Ascending aorta (tissue), 2 donors: Measurements from ENCODE around the gene UBE3B. TPM values are rescaled to one million over a fixed set of nuclear protein-coding genes. Genes with fewer than 3 reads are reported as not detected.

Experiments
- DNase-seq, 2 donors: peaks; one replicate each; pipeline ENCODE4 v3.0.0-alpha.2; 2019; ENCODE audit warnings: low spot score in 2 of 2
- H3K27ac ChIP-seq, 2 donors: fragments of 200-600 bp; sonication (generic); one replicate each; pipeline ENCODE4 v1.5.1; 2016 to 2017; ENCODE audit warnings: mild to moderate bottlenecking in 1 of 2
- H3K27me3 ChIP-seq: fragments of 200-600 bp; sonication (generic); one replicate; pipeline ENCODE4 v1.5.1; 2017
- H3K36me3 ChIP-seq, 2 donors: fragments of 200-600 bp; sonication (generic); one replicate each; pipeline ENCODE4 v1.5.1; 2016
- H3K4me1 ChIP-seq, 2 donors: fragments of 200-600 bp; sonication (generic); one replicate each; pipeline ENCODE4 v1.5.1; 2016 to 2017; ENCODE audit warnings: mild to moderate bottlenecking in 1 of 2
- H3K4me3 ChIP-seq, 2 donors: fragments of 200-600 bp; sonication (generic); one replicate each; pipeline ENCODE4 v1.5.1; 2016 to 2017; ENCODE audit warnings: mild to moderate bottlenecking in 1 of 2
- H3K9me3 ChIP-seq, 2 donors: fragments of 200-600 bp; sonication (generic); one replicate each; pipeline ENCODE4 v1.5.1; 2016
- intact Hi-C: fragments of 100-400 bp; cut with DNase I; formaldehyde crosslinking; loops from one replicate; pipeline ENCODE4 v1.15.1; 2023
- total RNA-seq: library from RNA; depleted of rRNA; stranded (reverse); fragments of >200 nt; gene quantifications from one replicate; pipeline ENCODE4 v1.1.0, GENCODE V29; 2016
- TF ChIP-seq, protein P1 (sequence below), 3 experiments: fragments of 200-600 bp in 2 of 3; fragments of 450-650 bp in 1 of 3; sonication (generic) in 2 of 3; IDR thresholded peaks; one replicate each; pipeline ENCODE4 v1.5.1; 2016 to 2019; ENCODE audit warnings: antibody characterized with exemption in 3 of 3, mild to moderate bottlenecking in 1 of 3, moderate library complexity in 1 of 3

The UBE3B gene
- total RNA-seq, 1 donor from 2014 or later: 19.1 TPM

GRCh38 chr12:109524466-109525278 is 47.2 kb downstream of the UBE3B start:
- no peak for DNase-seq
- intact Hi-C loops: loop anchor here (10.0 kb wide), 1 partner anchor 250 kb away; no protein-coding TSS in a partner anchor
- H3K27me3 ChIP-seq: no peaks in the 10 kb centered on the region
- H3K9me3 ChIP-seq: no peaks in the 10 kb centered on the region
- H3K27ac ChIP-seq: no peak overlapping the region
- peaks cover 82 to 98% of the 10 kb centered on the region in 2 donors for H3K36me3 ChIP-seq
- H3K4me1 ChIP-seq: no peaks in the 10 kb centered on the region
- H3K4me3 ChIP-seq: no peak overlapping the region
- TF ChIP-seq, protein P1, sequence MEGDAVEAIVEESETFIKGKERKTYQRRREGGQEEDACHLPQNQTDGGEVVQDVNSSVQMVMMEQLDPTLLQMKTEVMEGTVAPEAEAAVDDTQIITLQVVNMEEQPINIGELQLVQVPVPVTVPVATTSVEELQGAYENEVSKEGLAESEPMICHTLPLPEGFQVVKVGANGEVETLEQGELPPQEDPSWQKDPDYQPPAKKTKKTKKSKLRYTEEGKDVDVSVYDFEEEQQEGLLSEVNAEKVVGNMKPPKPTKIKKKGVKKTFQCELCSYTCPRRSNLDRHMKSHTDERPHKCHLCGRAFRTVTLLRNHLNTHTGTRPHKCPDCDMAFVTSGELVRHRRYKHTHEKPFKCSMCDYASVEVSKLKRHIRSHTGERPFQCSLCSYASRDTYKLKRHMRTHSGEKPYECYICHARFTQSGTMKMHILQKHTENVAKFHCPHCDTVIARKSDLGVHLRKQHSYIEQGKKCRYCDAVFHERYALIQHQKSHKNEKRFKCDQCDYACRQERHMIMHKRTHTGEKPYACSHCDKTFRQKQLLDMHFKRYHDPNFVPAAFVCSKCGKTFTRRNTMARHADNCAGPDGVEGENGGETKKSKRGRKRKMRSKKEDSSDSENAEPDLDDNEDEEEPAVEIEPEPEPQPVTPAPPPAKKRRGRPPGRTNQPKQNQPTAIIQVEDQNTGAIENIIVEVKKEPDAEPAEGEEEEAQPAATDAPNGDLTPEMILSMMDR (IDR thresholded peaks at IDR 0.05): no peak

DNA sequence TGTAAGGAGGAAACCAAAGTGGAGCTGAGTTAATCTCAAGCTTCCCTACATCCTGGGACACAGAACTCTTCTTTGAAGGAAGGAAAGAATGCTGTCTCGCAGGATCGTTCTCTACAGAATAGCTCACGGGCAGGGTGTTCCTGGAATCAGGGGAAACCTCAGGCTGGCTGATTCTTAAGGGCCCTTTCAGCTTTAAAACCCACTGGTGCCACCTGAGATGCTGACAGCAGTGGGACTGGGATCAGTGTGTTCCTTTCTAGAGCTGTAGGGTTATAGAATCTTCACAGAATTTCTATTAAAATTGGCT is 47.8 kb downstream of the UBE3B start:
- no peak overlapping the region for H3K4me3 ChIP-seq
- TF ChIP-seq, protein P1 (IDR thresholded peaks at IDR 0.05): no peak
- H3K27ac ChIP-seq: no peak overlapping the region
- peaks cover 81 to 98% of the 10 kb centered on the region in 2 donors for H3K36me3 ChIP-seq
- H3K4me1 ChIP-seq: no peaks in the 10 kb centered on the region
- intact Hi-C loops: loop anchor here (10.0 kb wide), 1 partner anchor 250 kb away; no protein-coding TSS in a partner anchor
- H3K9me3 ChIP-seq: no peaks in the 10 kb centered on the region
- H3K27me3 ChIP-seq: no peaks in the 10 kb centered on the region
- DNase-seq: no peak

- no peak for DNase-seq
- TF ChIP-seq, protein P1 (IDR thresholded peaks at IDR 0.05): no peak
- H3K27me3 ChIP-seq: no peaks in the 10 kb centered on the region
- no peaks in the 10 kb centered on the region for H3K4me1 ChIP-seq
- intact Hi-C loops: loop anchor here (10.0 kb wide), 1 partner anchor 247 kb away; no protein-coding TSS in a partner anchor
- no peak overlapping the region for H3K27ac ChIP-seq
- H3K9me3 ChIP-seq: no peaks in the 10 kb centered on the region
- peaks cover 80 to 97% of the 10 kb centered on the region in 2 donors for H3K36me3 ChIP-seq
- no peak overlapping the region for H3K4me3 ChIP-seq
Measured at GRCh38 chr12:109527489-109528123, 50.2 kb downstream of the UBE3B start.

DNA sequence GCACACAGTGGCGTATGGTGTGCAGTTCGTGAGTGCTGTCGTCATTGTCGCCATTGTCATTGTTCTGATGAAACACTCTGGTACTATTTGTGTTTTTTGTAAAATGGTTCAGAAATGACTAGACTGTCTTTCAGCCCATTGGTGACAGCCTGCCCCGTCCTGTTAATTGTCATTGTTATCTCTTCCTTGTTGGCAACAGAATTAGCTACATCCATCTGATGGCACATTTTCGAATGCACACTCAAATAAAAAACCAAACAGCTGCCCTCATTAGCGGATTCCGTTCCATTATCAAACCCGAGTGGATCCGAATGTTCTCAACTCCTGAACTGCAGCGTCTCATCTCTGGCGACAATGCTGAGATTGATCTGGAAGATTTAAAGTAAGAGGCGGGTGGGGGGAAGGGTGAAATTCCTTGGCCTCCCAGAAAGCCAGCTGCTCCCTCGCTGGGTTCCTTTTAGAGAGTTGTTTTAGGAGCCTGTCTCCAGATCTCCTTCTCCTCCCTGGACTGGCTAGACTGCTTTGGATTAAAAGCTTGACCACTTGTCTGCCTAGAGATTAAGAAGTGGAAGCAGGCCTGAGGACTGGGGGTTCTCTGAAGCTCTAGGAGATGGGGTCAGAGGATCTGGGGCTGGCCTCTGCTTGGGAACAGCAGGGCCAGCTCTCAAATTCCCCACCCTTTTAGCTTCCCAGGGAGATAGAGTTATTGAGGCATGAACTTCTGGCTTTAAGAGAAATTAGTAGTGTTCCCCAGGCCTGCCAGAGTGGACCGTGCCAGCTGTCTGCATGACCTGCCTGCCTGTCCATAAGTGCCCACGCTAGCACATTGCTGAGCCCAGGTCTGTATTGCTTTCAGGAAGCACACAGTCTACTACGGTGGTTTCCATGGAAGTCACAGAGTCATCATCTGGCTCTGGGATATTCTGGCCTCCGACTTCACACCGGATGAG is 52.5 kb downstream of the UBE3B start:
- peaks cover 78 to 97% of the 10 kb centered on the region in 2 donors for H3K36me3 ChIP-seq
- intact Hi-C loops: loop anchor here (10.0 kb wide), 1 partner anchor 245 kb away; no protein-coding TSS in a partner anchor
- no peaks in the 10 kb centered on the region for H3K9me3 ChIP-seq
- no peak overlapping the region for H3K4me3 ChIP-seq
- no peaks in the 10 kb centered on the region for H3K4me1 ChIP-seq
- TF ChIP-seq, protein P1 (IDR thresholded peaks at IDR 0.05): no peak
- no peak for DNase-seq
- H3K27ac ChIP-seq: no peak overlapping the region
- no peaks in the 10 kb centered on the region for H3K27me3 ChIP-seq

- H3K4me3 ChIP-seq: no peak overlapping the region
- TF ChIP-seq, protein P1 (IDR thresholded peaks at IDR 0.05): no peak
- intact Hi-C loops: no loop called here
- no peaks in the 10 kb centered on the region for H3K27me3 ChIP-seq
- no peak overlapping the region for H3K27ac ChIP-seq
- no peaks in the 10 kb centered on the region for H3K9me3 ChIP-seq
- peaks cover 72 to 93% of the 10 kb centered on the region in 2 donors for H3K36me3 ChIP-seq
- no peak for DNase-seq
- no peaks in the 10 kb centered on the region for H3K4me1 ChIP-seq
Measured at GRCh38 chr12:109531411-109531810, 54.0 kb downstream of the UBE3B start.
